Measurements from ENCODE around the gene RAVER2.
A peak's percentile ranks its signal among the peaks of the same experiment; 100 is the strongest.
"Not testable (repeated sequence)": the region's sequence is repeated elsewhere in the genome, so short reads cannot be mapped to it uniquely, and the experiment has no call there.

Gene RAVER2

DNA sequence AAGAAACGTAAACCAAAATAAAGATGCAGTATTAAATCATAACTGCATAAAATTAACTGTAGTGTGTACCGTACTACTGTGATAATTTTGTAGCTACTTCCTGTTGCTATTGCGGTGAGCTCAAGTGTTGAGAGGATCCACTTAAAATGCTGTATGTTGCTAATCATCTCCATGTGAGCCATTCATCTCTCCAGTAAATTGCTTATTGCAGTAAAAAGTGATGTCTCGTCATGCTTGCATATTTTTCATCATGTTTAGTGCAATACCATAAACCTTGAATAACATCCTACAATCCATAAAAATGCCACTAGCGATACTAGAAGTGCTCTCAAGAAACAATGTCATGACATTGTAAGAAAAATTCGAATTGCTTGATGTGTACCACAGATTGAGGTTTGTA lies 66.3 kb downstream of the RAVER2 start:
- FAIRE-seq = no peak

DNA sequence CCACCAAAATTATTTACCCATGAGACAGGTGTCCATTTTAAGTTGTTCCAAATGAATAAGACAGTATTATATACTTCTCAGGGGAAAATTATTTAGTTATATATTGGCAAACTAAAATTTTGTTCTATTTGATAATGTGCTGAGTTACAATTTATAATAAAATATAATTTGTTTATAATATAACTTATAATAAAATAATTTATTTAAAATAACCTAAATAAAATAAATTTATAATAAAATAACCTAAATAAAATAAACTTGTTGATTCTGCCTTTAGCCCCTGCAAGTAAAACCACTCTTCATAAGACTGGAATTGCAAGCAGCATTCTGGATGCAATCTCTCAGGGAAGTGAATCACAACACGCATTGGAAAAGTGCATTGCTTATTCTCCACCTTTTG lies 69.6 kb downstream of the RAVER2 start:
- FAIRE-seq = no peak
- TF ChIP-seq POLR2A (IDR thresholded peaks at IDR 0.05; ENCODE audit: low read depth, low read length) = no peak
- DNase-seq (ENCODE audit: insufficient read length, low spot score) = no peak

More for the DNA sequence above, 66.3 kb downstream of the RAVER2 start:
- DNase-seq (ENCODE audit: insufficient read length, low spot score) = no peak
- no peak for TF ChIP-seq POLR2A (IDR thresholded peaks at IDR 0.05; ENCODE audit: low read depth, low read length)

- not testable (repeated sequence) for FAIRE-seq; DNase-seq (ENCODE audit: insufficient read length, low spot score)
Observed at GRCh38 chr1:64817364-64817763, 72.5 kb downstream of the RAVER2 start.

- FAIRE-seq; DNase-seq (ENCODE audit: insufficient read length, low spot score): not testable (repeated sequence)
Observed at GRCh38 chr1:64820572-64820971, 75.7 kb downstream of the RAVER2 start.

GRCh38 chr1:64822621-64823020 lies 77.7 kb downstream of the RAVER2 start:
- FAIRE-seq = peak; percentile 66
- TF ChIP-seq POLR2A (IDR thresholded peaks at IDR 0.05; ENCODE audit: low read depth, low read length) = no peak
- no peak for DNase-seq (ENCODE audit: insufficient read length, low spot score)

DNA sequence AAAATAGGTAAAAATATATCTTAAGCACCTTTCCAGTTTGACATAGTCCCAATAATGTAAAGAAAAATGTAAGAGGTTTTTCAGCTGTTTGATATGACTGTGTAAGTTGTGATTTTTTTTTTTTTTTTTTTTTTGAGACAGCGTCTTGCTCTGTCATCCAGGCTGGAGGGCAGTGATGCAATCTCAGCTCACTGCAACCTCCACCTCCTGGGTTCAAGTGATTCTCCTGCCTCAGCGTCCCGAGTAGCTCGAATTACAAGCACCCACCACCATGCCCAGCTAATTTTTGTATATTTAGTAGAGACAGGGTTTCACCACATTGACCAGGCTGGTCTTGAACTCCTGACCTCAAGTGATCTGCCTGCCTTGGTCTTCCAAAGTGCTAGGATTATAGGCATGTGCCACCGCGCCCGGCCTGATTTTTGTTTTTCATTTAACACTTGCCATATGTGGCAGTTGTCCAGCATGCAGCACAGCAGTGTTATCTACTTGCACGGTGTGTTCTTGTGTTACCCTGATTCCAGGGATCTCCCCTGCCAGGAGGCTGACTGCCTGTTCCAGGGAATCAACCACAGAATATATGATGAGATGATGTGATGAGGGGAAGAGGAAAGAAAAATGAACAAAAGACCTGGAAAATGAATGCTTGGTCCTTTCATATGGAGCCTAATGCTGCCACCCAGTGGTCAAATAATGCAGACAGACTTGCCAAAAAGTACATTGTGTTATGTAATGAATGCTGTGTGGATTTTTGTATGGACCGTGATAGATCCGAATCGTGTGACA lies 79.0 kb downstream of the RAVER2 start:
- FAIRE-seq (peak; percentile 92), DNase-seq (ENCODE audit: insufficient read length, low spot score) (peak; percentile 19)
- no peak for TF ChIP-seq POLR2A (IDR thresholded peaks at IDR 0.05; ENCODE audit: low read depth, low read length)

GRCh38 chr1:64826991-64827390 lies 82.1 kb downstream of the RAVER2 start:
- TF ChIP-seq POLR2A (IDR thresholded peaks at IDR 0.05; ENCODE audit: low read depth, low read length) = no peak
- DNase-seq (ENCODE audit: insufficient read length, low spot score) (no peak), FAIRE-seq (no peak)

DNA sequence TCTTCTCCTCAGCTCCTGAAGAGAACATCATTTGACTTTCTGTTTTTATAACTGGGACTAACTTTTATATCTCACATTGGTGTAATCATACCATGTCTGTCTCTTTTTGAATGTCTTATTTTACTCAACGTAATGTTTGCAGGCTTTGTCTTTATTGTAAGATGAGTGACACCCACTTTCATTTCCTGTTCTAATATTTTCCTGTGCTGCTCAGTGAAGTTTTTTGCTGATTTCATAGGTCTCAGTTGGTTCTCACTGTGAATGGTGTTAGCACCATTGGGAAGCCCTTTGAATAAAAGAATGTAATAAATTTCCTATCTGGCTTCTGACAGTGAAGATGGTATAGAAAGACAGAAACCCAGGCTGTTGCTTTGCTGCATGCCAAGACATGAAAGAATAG lies 84.0 kb downstream of the RAVER2 start:
- no peak for TF ChIP-seq POLR2A (IDR thresholded peaks at IDR 0.05; ENCODE audit: low read depth, low read length)
- DNase-seq (ENCODE audit: insufficient read length, low spot score) (no peak), FAIRE-seq (no peak)

GRCh38 chr1:64829411-64830029 lies 84.6 kb downstream of the RAVER2 start:
- FAIRE-seq = no peak
- no peak for DNase-seq (ENCODE audit: insufficient read length, low spot score)

GRCh38 chr1:64830030-64830651 lies 85.3 kb downstream of the RAVER2 start:
- FAIRE-seq = no peak
- TF ChIP-seq POLR2A (IDR thresholded peaks at IDR 0.05; ENCODE audit: low read depth, low read length) = no peak
- no peak for DNase-seq (ENCODE audit: insufficient read length, low spot score)

More at GRCh38 chr1:64829411-64830029, 84.6 kb downstream of the RAVER2 start:
- TF ChIP-seq POLR2A (IDR thresholded peaks at IDR 0.05; ENCODE audit: low read depth, low read length) = no peak

GRCh38 chr1:64834734-64835133 lies 89.9 kb downstream of the RAVER2 start:
- no peak for DNase-seq (ENCODE audit: insufficient read length, low spot score)
- no peak for TF ChIP-seq POLR2A (IDR thresholded peaks at IDR 0.05; ENCODE audit: low read depth, low read length)
- FAIRE-seq = peak; percentile 82

DNA sequence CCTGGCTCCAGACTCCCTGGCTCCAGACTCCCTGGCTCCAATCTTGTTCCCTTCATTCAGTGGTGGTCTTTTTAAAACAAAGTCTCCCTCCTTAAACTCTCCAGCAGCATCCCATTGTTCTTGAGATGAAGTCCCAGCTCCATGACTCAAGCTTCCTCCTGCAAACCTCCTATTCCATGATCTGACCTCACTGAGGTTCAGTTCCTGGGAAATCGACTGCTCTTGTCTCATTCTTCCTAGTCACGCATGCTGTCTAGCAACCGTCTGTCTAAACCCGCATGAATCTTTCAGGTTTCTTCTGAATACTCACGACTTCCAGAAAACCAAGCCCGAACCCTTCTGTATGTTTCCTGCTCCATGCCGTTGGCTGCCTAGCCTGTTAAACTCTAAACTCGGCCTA lies 91.9 kb downstream of the RAVER2 start:
- FAIRE-seq (no peak), DNase-seq (ENCODE audit: insufficient read length, low spot score) (no peak)
- no peak for TF ChIP-seq POLR2A (IDR thresholded peaks at IDR 0.05; ENCODE audit: low read depth, low read length)

GRCh38 chr1:64838486-64838885 lies 93.6 kb downstream of the RAVER2 start:
- DNase-seq (ENCODE audit: insufficient read length, low spot score) (no peak), FAIRE-seq (no peak)
- TF ChIP-seq POLR2A (IDR thresholded peaks at IDR 0.05; ENCODE audit: low read depth, low read length) = no peak

- FAIRE-seq = no peak
- no peak for DNase-seq (ENCODE audit: insufficient read length, low spot score)
Observed at GRCh38 chr1:64839261-64839660, 94.4 kb downstream of the RAVER2 start.

More at GRCh38 chr1:64839261-64839660, 94.4 kb downstream of the RAVER2 start:
- TF ChIP-seq POLR2A (IDR thresholded peaks at IDR 0.05; ENCODE audit: low read depth, low read length) = no peak

Data from H54 (cell line).